RPMI8226 (cell line): ENCODE results near the gene LGI4.

Source experiments
- DNase-seq: peaks from one replicate; pipeline ENCODE4 v3.0.0-alpha.2; 2015

Gene LGI4

GRCh38 chr19:35083691-35084508, 51.0 kb downstream of the LGI4 start:
- no peak for DNase-seq

- DNase-seq = no peak
Measured at GRCh38 chr19:35081201-35081600, 53.7 kb downstream of the LGI4 start.

- DNase-seq = no peak
Measured at GRCh38 chr19:35080613-35081170, 54.2 kb downstream of the LGI4 start.

DNA sequence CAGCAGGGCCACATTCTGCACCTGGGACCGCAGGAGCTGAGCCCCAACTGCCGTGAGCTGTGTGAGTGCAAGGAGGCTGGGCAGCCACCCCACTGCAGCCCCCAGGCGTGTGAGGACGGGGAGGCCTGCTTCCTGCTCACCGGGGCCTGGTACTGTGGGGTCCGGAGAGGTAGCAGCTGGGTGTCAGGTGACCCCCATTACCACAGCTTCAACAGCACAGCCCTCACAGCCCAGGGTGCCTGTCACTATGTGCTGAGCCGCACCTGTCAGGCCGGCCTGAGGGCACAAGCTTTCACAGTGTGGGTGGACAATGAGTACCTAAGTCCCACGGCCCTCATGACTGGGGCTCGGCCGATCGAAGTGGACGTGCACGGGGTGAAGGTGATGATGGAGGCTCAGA, 55.0 kb downstream of the LGI4 start:
- no peak for DNase-seq

GRCh38 chr19:35077411-35078223, 57.2 kb downstream of the LGI4 start:
- no peak for DNase-seq

DNA sequence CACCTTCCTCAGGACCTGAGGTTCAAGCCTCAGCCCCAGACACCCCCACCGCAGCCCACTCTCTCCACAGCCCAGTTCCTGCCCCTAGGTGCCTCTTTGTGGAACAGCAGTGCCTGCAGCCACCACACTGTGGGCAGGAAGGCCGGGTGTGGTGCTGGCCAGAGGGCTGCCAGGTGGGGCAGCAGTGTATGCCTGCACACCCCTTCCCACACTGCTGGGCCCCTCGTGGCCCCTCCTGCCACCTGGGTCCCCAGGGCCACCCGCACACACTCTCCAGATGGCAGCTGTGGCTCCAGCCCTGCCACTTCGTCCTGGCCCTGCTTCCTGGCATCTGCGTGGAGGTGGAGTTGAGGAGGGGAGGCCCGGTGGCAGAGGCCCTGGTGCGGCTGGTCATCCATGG, 58.2 kb downstream of the LGI4 start:
- no peak for DNase-seq

- no peak for DNase-seq
Measured at GRCh38 chr19:35076026-35076370, 58.9 kb downstream of the LGI4 start.

GRCh38 chr19:35075202-35076025, 59.4 kb downstream of the LGI4 start:
- DNase-seq = no peak
